HEK293 (cell line): ENCODE results near the gene S100A2.

ENCODE experiments used
- CTCF ChIA-PET: fragments of 350-600 bp; formaldehyde crosslinking; extraction: SDS; loops from one replicate; lab custom pipeline; 2021; ENCODE audit warnings: antibody characterized with exemption; lab: Yijun Ruan, JAX
- POLR2A ChIA-PET: fragments of 300-600 bp; formaldehyde crosslinking; extraction: SDS; loops from one replicate; lab custom pipeline; 2020; ENCODE audit warnings: antibody characterized with exemption, inconsistent platforms; lab: Yijun Ruan, JAX
- H3K27ac ChIP-seq: fragments of 200-500 bp; sonication (Bioruptor generic); 2 replicates; pipeline ENCODE4 v1.5.1; 2014; ENCODE audit warnings: low read depth, low read length, control low read depth, inconsistent platforms; ENCODE audit errors: extremely low read depth
- H3K36me3 ChIP-seq, 2 experiments: fragments of 200-500 bp in 1 of 2; sonication (Bioruptor generic) in 1 of 2; 1 replicate in 1 of 2; 2 replicates in 1 of 2; pipeline ENCODE4 v1.5.1; 2014 to 2017; ENCODE audit warnings: inconsistent platforms in 2 of 2, low read length in 2 of 2; ENCODE audit not compliant: control insufficient read depth in 2 of 2, insufficient read depth in 1 of 2
- H3K4me1 ChIP-seq: fragments of 200-500 bp; sonication (Bioruptor generic); 2 replicates; pipeline ENCODE4 v1.5.1; 2014; ENCODE audit warnings: mild to moderate bottlenecking, low read length, inconsistent platforms; ENCODE audit not compliant: control insufficient read depth, insufficient read depth
- H3K4me3 ChIP-seq: 2 replicates; pipeline ENCODE4 v1.5.1; 2011; ENCODE audit warnings: low read depth, mild to moderate bottlenecking, control low read depth, low read length, moderate library complexity
- H3K9me3 ChIP-seq: fragments of 200-500 bp; sonication (Bioruptor generic); 2 replicates; pipeline ENCODE4 v1.5.1; 2014; ENCODE audit warnings: low read depth, low read length, inconsistent platforms; ENCODE audit not compliant: control insufficient read depth, insufficient read depth
- FEZF1 ChIP-seq: fragments of 450-650 bp; formaldehyde crosslinking; IDR thresholded peaks from 2 replicates; pipeline ENCODE4 v1.5.1; 2016; ENCODE audit warnings: missing biosample characterization, missing genetic modification characterization
- GLI2 ChIP-seq: fragments of 450-650 bp; formaldehyde crosslinking; IDR thresholded peaks from 2 replicates; pipeline ENCODE4; 2017; ENCODE audit warnings: missing biosample characterization, missing genetic modification characterization, low read depth, borderline replicate concordance
- MYNN ChIP-seq: fragments of 450-650 bp; formaldehyde crosslinking; IDR thresholded peaks from 2 replicates; pipeline ENCODE4 v1.5.1; 2016; ENCODE audit warnings: missing biosample characterization, missing genetic modification characterization, borderline replicate concordance
- PRDM1 ChIP-seq: fragments of 450-650 bp; formaldehyde crosslinking; IDR thresholded peaks from 2 replicates; pipeline ENCODE4; 2016; ENCODE audit warnings: missing biosample characterization, missing genetic modification characterization
- SP7 ChIP-seq: fragments of 450-650 bp; formaldehyde crosslinking; IDR thresholded peaks from 2 replicates; pipeline ENCODE4 v1.5.1; 2016; ENCODE audit warnings: missing biosample characterization, missing genetic modification characterization
- ZBTB17 ChIP-seq: fragments of 450-650 bp; formaldehyde crosslinking; IDR thresholded peaks from 2 replicates; pipeline ENCODE4 v1.5.1; 2016; ENCODE audit warnings: missing biosample characterization, missing genetic modification characterization
- ZBTB20 ChIP-seq: fragments of 450-650 bp; formaldehyde crosslinking; IDR thresholded peaks from 2 replicates; pipeline ENCODE4 v1.5.1; 2016; ENCODE audit warnings: missing biosample characterization, missing genetic modification characterization
- ZBTB48 ChIP-seq: fragments of 450-650 bp; formaldehyde crosslinking; IDR thresholded peaks from 2 replicates; pipeline ENCODE4 v1.5.1; 2016; ENCODE audit warnings: missing biosample characterization, missing genetic modification characterization
- ZFP37 ChIP-seq: fragments of 450-650 bp; formaldehyde crosslinking; IDR thresholded peaks from 2 replicates; pipeline ENCODE4 v1.5.1; 2016; ENCODE audit warnings: missing biosample characterization, missing genetic modification characterization
- ZNF121 ChIP-seq: fragments of 450-650 bp; formaldehyde crosslinking; IDR thresholded peaks from 2 replicates; pipeline ENCODE4 v1.5.1; 2016; ENCODE audit warnings: missing biosample characterization, missing genetic modification characterization
- ZNF292 ChIP-seq: fragments of 450-650 bp; formaldehyde crosslinking; IDR thresholded peaks from 2 replicates; pipeline ENCODE4 v1.5.1; 2016; ENCODE audit warnings: low read depth, missing biosample characterization, missing genetic modification characterization, borderline replicate concordance
- ZNF335 ChIP-seq: fragments of 450-650 bp; formaldehyde crosslinking; conservative IDR thresholded peaks from 2 replicates; pipeline ENCODE4 v1.5.1; 2016; ENCODE audit warnings: missing biosample characterization, missing genetic modification characterization
- ZNF394 ChIP-seq: fragments of 450-650 bp; formaldehyde crosslinking; IDR thresholded peaks from 2 replicates; pipeline ENCODE4 v1.5.1; 2016; ENCODE audit warnings: missing biosample characterization, missing genetic modification characterization, mild to moderate bottlenecking, moderate library complexity, borderline replicate concordance
- ZNF521 ChIP-seq: fragments of 450-650 bp; formaldehyde crosslinking; IDR thresholded peaks from 2 replicates; pipeline ENCODE4 v1.5.1; 2017; ENCODE audit warnings: missing biosample characterization, mild to moderate bottlenecking, missing genetic modification characterization
- ZNF561 ChIP-seq: fragments of 450-650 bp; IDR thresholded peaks from 2 replicates; pipeline ENCODE4 v1.5.1; 2018; ENCODE audit warnings: missing biosample characterization, missing genetic modification characterization, borderline replicate concordance
- ZNF610 ChIP-seq: fragments of 450-650 bp; formaldehyde crosslinking; IDR thresholded peaks from 2 replicates; pipeline ENCODE4 v1.5.1; 2016; ENCODE audit warnings: missing biosample characterization, missing genetic modification characterization, borderline replicate concordance
- ZNF677 ChIP-seq: fragments of 450-650 bp; IDR thresholded peaks from 2 replicates; pipeline ENCODE4 v1.5.0; 2018; ENCODE audit warnings: missing biosample characterization, mild to moderate bottlenecking, missing genetic modification characterization, moderate library complexity
- ZSCAN23 ChIP-seq: fragments of 450-650 bp; formaldehyde crosslinking; IDR thresholded peaks from 2 replicates; pipeline ENCODE4 v1.5.1; 2016; ENCODE audit warnings: missing biosample characterization, missing genetic modification characterization
- TF ChIP-seq, protein P1 (sequence below): fragments of 450-650 bp; formaldehyde crosslinking; IDR thresholded peaks from 2 replicates; pipeline ENCODE4 v1.5.1; 2017; ENCODE audit warnings: missing biosample characterization, missing genetic modification characterization
- TF ChIP-seq, protein P2 (sequence below): fragments of 450-650 bp; formaldehyde crosslinking; IDR thresholded peaks from 2 replicates; pipeline ENCODE4 v1.5.1; 2016; ENCODE audit warnings: missing biosample characterization, missing genetic modification characterization
- TF ChIP-seq, protein P3 (sequence below): fragments of 450-650 bp; formaldehyde crosslinking; IDR thresholded peaks from 2 replicates; pipeline ENCODE4 v1.5.1; 2016; ENCODE audit warnings: missing biosample characterization, missing genetic modification characterization
- TF ChIP-seq, protein P4 (sequence below): fragments of 450-650 bp; formaldehyde crosslinking; IDR thresholded peaks from 2 replicates; pipeline ENCODE4 v1.5.1; 2016; ENCODE audit warnings: missing biosample characterization, missing genetic modification characterization
- TF ChIP-seq, protein P5 (sequence below): IDR thresholded peaks from 2 replicates; pipeline ENCODE4 v1.6.1; 2011; ENCODE audit warnings: mild to moderate bottlenecking, low read depth, low read length, borderline replicate concordance

S100A2 gene

DNA sequence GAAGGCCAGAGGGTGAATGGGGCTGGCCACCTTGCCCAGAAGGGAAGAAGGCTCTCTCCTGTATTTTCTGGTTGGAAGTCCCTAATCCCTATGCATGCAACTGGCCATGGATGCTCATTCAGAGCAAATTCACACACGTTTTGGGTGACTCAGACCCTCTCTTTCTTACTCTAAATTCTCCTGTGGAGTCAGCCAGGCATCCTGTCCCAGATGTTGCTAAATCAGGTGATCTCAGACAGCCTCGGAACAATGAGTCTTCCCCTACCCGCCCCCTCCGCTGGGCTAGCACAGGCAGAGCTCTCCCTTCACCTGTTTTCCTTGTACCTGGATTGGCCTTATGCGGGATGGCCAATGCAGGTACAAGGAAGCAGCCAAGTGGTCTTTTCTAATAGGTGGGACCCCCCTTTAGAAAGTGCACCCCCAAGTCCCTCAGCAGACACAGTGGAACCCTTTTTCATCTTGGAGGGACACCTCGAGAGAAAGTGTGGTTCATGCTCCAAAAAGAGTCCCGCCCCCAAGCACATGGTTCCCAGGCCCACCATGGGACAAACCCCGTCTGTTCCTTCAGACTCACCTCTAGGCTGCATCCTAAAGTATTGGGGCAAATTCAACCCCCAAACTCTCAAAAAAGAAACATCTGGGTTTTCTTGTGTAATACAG is 38.5 kb downstream of the S100A2 start:
- POLR2A ChIA-PET, result no interaction called here
- TF ChIP-seq PRDM1 (tag by site-specific recombination) (0 out of 2 replicates have a peak, but pooled peaks have one; percentile 10), ZNF292 (tag by site-specific recombination) (no peak), ZNF521 (tag by site-specific recombination) (no peak)

DNA sequence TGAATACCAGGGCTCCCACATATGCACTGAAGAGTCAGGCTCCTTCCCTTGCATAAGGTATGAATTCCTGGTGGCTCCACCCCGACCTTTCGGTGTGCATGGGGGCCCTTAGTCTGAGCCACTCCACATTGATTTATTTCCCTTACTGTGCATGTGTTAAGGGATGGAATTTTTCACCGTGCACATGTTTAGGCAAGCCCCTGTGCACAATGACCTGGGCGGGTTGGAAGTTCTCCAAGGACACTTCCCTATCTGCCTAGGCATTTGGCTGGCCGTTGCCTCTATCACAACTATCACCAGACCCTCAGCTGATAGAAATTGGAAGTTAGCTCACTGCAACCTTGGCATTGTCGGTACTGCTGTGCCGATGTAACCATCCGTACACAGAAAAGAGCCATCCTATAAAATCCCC is 39.5 kb downstream of the S100A2 start:
- Histone ChIP-seq H3K9me3 (no peaks in the 10 kb centered on the region), H3K27ac (no peak overlapping the region), H3K36me3 (no peaks in the 10 kb centered on the region), H3K4me1 (no peaks in the 10 kb centered on the region; the same call in 1 of the 2 replicates), H3K4me3 (no peak overlapping the region)
- CTCF ChIA-PET, result interaction anchor here (0.6 to 3.2 kb wide), 7 partner anchors 8 to 176 kb away, joined by 3 to 12 read pairs (median 4); partner anchors contain the start of gene S100A6
- POLR2A ChIA-PET, result interaction anchor here (1.0 kb wide), 1 partner anchor 40 kb away, joined by 5 read pairs; no protein-coding TSS in a partner anchor
- TF ChIP-seq ZNF394 (tag by site-specific recombination), result peak; percentile 12; the same call in 1 of the 2 replicates
- TF ChIP-seq ZBTB20, result peak; percentile 40
- TF ChIP-seq, protein P1, sequence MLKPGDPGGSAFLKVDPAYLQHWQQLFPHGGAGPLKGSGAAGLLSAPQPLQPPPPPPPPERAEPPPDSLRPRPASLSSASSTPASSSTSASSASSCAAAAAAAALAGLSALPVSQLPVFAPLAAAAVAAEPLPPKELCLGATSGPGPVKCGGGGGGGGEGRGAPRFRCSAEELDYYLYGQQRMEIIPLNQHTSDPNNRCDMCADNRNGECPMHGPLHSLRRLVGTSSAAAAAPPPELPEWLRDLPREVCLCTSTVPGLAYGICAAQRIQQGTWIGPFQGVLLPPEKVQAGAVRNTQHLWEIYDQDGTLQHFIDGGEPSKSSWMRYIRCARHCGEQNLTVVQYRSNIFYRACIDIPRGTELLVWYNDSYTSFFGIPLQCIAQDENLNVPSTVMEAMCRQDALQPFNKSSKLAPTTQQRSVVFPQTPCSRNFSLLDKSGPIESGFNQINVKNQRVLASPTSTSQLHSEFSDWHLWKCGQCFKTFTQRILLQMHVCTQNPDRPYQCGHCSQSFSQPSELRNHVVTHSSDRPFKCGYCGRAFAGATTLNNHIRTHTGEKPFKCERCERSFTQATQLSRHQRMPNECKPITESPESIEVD (tag by site-specific recombination), result no peak
- TF ChIP-seq, protein P2, sequence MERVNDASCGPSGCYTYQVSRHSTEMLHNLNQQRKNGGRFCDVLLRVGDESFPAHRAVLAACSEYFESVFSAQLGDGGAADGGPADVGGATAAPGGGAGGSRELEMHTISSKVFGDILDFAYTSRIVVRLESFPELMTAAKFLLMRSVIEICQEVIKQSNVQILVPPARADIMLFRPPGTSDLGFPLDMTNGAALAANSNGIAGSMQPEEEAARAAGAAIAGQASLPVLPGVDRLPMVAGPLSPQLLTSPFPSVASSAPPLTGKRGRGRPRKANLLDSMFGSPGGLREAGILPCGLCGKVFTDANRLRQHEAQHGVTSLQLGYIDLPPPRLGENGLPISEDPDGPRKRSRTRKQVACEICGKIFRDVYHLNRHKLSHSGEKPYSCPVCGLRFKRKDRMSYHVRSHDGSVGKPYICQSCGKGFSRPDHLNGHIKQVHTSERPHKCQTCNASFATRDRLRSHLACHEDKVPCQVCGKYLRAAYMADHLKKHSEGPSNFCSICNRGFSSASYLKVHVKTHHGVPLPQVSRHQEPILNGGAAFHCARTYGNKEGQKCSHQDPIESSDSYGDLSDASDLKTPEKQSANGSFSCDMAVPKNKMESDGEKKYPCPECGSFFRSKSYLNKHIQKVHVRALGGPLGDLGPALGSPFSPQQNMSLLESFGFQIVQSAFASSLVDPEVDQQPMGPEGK (tag by site-specific recombination), result no peak
- TF ChIP-seq, protein P3, sequence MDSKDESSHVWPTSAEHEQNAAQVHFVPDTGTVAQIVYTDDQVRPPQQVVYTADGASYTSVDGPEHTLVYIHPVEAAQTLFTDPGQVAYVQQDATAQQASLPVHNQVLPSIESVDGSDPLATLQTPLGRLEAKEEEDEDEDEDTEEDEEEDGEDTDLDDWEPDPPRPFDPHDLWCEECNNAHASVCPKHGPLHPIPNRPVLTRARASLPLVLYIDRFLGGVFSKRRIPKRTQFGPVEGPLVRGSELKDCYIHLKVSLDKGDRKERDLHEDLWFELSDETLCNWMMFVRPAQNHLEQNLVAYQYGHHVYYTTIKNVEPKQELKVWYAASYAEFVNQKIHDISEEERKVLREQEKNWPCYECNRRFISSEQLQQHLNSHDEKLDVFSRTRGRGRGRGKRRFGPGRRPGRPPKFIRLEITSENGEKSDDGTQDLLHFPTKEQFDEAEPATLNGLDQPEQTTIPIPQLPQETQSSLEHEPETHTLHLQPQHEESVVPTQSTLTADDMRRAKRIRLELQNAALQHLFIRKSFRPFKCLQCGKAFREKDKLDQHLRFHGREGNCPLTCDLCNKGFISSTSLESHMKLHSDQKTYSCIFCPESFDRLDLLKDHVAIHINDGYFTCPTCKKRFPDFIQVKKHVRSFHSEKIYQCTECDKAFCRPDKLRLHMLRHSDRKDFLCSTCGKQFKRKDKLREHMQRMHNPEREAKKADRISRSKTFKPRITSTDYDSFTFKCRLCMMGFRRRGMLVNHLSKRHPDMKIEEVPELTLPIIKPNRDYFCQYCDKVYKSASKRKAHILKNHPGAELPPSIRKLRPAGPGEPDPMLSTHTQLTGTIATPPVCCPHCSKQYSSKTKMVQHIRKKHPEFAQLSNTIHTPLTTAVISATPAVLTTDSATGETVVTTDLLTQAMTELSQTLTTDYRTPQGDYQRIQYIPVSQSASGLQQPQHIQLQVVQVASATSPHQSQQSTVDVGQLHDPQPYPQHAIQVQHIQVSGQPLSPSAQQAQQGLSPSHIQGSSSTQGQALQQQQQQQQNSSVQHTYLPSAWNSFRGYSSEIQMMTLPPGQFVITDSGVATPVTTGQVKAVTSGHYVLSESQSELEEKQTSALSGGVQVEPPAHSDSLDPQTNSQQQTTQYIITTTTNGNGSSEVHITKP (tag by site-specific recombination), result peak; percentile 63
- peak; percentile 29; the same call in 1 of the 2 replicates for TF ChIP-seq SP7
- no peak for TF ChIP-seq ZSCAN23
- no peak for TF ChIP-seq ZNF292 (tag by site-specific recombination)
- TF ChIP-seq, protein P4, sequence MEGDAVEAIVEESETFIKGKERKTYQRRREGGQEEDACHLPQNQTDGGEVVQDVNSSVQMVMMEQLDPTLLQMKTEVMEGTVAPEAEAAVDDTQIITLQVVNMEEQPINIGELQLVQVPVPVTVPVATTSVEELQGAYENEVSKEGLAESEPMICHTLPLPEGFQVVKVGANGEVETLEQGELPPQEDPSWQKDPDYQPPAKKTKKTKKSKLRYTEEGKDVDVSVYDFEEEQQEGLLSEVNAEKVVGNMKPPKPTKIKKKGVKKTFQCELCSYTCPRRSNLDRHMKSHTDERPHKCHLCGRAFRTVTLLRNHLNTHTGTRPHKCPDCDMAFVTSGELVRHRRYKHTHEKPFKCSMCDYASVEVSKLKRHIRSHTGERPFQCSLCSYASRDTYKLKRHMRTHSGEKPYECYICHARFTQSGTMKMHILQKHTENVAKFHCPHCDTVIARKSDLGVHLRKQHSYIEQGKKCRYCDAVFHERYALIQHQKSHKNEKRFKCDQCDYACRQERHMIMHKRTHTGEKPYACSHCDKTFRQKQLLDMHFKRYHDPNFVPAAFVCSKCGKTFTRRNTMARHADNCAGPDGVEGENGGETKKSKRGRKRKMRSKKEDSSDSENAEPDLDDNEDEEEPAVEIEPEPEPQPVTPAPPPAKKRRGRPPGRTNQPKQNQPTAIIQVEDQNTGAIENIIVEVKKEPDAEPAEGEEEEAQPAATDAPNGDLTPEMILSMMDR, result no peak
- TF ChIP-seq ZNF121 (tag by site-specific recombination), result no peak
- TF ChIP-seq ZBTB17, result peak; percentile 72
- TF ChIP-seq GLI2 (tag by site-specific recombination), result no peak
- TF ChIP-seq ZFP37 (tag by site-specific recombination), result no peak
- TF ChIP-seq, protein P5, sequence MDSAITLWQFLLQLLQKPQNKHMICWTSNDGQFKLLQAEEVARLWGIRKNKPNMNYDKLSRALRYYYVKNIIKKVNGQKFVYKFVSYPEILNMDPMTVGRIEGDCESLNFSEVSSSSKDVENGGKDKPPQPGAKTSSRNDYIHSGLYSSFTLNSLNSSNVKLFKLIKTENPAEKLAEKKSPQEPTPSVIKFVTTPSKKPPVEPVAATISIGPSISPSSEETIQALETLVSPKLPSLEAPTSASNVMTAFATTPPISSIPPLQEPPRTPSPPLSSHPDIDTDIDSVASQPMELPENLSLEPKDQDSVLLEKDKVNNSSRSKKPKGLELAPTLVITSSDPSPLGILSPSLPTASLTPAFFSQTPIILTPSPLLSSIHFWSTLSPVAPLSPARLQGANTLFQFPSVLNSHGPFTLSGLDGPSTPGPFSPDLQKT, result no peak
- TF ChIP-seq ZNF561 (tag by site-specific recombination), result no peak
- peak; percentile 87 for TF ChIP-seq ZBTB48 (tag by site-specific recombination)
- peak; percentile 13; the same call in 1 of the 2 replicates for TF ChIP-seq ZNF335 (tag by site-specific recombination)
- peak; percentile 56; the same call in 1 of the 2 replicates for TF ChIP-seq FEZF1
- TF ChIP-seq ZNF610 (tag by site-specific recombination), result peak; percentile 76; the same call in 1 of the 2 replicates
- TF ChIP-seq MYNN (tag by site-specific recombination), result no peak
- TF ChIP-seq ZNF677 (tag by site-specific recombination), result no peak

More for the DNA sequence above, 38.5 kb downstream of the S100A2 start:
- Histone ChIP-seq H3K9me3 (no peaks in the 10 kb centered on the region), H3K4me3 (no peak overlapping the region), H3K27ac (no peak overlapping the region), H3K36me3 (no peaks in the 10 kb centered on the region), H3K4me1 (no peaks in the 10 kb centered on the region; the same call in 1 of the 2 replicates)
- CTCF ChIA-PET, result interaction anchor here (0.6 to 3.2 kb wide), 4 partner anchors 17 to 293 kb away, joined by 3 to 9 read pairs (median 6); no protein-coding TSS in a partner anchor
